GM12874 (cell line): ENCODE data around the gene WNT8A.

ENCODE experiments used
- CTCF ChIP-seq: IDR thresholded peaks from 2 replicates; pipeline ENCODE4 v1.5.1; 2011; ENCODE audit warnings: low read depth, mild to moderate bottlenecking, control low read depth, low read length, moderate library complexity; ENCODE audit not compliant: insufficient read depth

Gene WNT8A

GRCh38 chr5:138110266-138110963, 26.6 kb downstream of the WNT8A start:
- no peak for TF ChIP-seq CTCF

DNA sequence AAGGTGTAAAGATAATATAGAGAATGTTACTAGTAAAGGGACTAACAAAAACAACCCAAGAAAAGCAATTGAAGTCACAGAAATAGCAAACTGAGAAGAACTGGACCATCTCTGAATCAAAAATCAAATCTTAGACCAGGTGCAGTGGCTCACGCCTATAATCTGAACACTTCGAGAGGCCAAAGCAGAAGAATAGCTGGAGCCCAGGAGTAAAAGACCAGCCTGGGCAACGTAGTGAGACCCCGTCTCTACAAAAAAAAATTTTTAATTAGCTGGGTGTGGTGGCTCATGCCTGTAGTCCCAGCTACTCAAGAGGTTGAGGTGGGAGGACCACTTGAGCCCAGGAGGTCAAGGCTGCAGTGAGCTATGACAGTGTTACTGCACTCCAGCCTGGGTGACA, 27.3 kb downstream of the WNT8A start:
- no peak for TF ChIP-seq CTCF

DNA sequence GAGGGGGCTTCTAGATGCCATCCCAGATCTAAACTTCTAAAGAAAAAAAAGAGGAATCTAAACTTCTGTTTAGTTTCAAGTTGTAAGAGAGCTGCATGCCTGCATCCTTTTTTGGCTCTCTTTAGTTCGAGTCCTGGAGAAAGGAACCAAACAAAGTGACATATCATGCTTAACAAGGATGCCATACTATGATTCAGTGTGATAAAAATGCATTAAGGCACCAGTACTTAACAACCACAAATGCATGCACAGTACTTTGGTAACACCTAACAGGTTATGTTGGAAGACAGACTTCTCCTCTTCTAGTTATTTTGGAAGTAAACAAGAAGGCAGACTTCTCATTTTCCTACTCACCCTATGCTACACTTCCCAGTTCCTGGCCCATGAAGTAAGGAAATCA, 28.1 kb downstream of the WNT8A start:
- TF ChIP-seq CTCF = no peak

DNA sequence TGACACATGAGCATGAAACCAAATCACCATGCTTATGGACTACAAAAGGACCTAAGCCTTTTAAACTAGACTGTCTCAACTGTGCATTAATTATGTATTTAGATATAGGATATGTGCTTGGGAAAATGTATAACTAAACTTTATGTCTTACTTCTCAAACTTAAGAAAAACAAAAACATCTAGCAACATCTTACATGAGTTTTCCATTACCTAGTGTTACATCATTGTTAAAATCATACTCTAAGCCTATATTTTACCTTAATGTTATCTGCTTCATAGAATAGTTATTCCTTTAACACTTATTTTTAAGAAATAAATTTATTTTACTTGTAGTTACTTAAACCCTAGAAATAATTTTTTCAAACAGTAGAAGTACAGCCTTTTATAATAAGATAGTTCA, 31.4 kb downstream of the WNT8A start:
- no peak for TF ChIP-seq CTCF

DNA sequence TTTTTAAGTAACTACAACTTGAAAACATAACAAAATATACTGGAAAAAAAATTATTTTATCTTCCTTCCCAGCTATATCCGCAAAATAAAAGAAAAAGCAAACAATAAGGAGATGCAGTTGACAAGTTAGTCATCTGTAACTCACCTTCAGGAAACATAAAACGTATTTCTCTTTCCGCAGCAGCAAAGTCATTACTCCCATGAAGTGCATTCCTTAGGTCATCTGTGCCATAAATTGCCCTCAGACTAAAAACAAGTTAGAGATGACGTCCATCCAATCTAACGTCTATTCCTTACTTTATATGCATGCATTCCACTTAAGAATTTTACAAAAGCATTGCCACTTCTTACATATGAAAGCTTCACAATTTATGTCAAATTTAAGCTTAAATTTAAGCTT, 44.5 kb downstream of the WNT8A start:
- TF ChIP-seq CTCF = no peak

GRCh38 chr5:138129347-138129746, 45.5 kb downstream of the WNT8A start:
- no peak for TF ChIP-seq CTCF

GRCh38 chr5:138132543-138132942, 48.7 kb downstream of the WNT8A start:
- TF ChIP-seq CTCF = no peak
